ENCODE measurements around the gene SNX32.
"Not testable (repeated sequence)": the region's sequence is repeated elsewhere in the genome, so short reads cannot be mapped to it uniquely, and the experiment has no call there.

The SNX32 gene

DNA sequence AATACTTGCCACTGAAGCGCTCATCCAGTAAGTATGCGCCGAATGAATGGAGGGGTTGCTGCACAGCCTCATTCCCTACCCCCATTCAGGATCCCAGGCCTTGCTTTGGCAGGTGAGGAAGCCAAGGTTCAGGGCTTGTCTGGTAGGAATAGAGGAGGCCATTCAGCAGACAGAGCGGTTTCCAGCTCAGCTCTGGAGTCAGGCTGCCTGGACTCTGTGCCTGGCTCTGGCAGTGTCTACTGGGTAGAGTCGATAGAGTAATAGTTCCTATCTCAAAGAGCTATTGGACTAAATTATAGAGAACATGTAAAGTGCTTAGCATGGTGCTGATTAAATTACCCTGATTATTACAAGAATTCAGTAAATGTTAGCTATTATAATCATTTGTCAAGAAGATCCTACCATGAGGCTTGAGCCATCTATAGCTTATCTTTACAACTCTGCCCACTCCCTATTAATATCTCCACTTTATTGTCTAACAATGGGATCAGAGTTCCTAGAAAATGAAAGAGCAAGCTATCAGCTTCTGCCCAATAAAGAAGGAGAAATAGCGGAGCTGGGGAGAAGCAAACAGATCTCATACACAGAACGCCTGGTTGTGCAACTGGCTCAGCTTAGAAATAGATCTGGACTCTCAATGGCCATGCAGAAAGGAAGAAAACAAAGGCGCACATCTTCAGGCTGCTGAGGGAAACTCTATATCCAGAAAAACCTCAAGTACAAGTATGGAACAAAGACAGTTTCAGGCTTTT is 6.6 kb upstream of the SNX32 start:
- no peak for DNase-seq (ENCODE audit: low spot score)

DNA sequence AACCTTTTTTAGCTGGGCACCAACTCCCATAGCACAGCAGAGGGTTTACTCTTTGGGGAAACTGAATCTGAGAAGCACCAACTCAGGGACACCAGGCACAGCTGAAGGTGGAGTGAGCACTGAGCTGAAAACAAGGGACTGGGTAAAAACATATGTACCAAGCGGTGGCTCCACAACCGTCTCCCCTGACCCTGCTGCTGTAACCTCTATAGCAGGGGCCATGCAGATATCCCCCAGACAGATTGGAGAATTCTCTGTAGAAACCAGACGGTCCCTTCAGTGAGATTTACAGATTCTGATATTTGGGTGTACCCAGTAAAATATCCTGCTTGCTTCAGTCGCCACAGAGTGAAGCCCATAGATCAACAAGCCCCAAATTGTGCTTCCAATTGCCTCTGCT is 4.3 kb upstream of the SNX32 start:
- DNase-seq (ENCODE audit: low spot score) = no peak

DNA sequence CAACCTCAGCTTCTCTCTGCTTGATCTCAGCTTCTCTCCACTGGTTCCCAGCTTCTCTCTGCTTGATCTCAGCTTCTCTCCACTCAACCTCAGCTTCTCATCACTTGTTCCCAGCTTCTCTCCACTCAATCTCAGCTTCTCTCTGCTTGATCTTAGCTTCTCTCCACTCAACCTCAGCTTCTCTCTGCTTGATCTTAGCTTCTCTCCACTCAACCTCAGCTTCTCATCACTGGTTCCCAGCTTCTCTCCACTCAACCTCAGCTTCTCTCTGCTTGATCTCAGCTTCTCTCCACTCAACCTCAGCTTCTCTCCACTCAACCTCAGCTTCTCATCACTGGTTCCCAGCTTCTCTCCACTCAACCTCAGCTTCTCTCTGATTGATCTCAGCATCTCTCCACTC is 1.5 kb upstream of the SNX32 start:
- not testable (repeated sequence) for DNase-seq (ENCODE audit: low spot score)

DNA sequence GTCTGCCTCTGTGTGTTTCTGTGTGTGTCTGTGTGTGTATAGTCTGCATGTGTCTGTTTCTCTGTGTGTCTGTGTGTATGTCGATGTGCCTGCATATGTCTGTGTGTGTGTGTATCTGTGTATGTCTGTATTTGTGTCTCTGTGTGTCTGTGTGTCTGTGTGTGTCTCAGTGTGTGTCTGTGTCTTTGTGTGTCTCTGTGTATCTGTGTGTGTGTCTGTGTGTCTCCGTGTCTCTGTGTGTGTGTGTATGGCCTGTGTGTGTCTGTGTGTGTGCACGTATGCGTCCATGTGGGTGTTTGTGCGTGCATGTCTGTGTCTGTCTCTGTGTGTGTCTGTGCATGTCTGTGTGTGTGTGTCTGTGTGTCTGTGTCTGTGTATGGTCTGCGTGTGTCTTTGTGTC is 439 bp downstream of the SNX32 start:
- no peak for DNase-seq (ENCODE audit: low spot score)

DNA sequence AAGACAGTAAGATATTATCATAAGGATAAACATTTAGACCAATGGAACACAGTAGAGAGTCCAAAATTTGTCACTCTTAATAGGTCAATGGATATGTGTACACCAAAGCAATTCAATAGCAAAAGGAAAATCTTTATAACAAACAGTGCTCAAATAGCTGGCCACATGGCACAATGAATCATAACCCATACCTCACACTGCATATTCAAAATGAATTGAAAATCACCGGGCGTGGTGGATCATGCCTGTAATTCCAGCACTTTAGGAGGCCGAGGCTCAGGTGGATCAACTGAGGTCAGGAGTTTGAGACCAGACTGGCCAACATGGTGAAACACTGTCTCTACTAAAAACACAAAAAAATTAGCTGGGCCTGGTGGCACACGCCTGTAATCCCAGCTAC is 8.4 kb downstream of the SNX32 start:
- no peak for DNase-seq (ENCODE audit: low spot score)

DNA sequence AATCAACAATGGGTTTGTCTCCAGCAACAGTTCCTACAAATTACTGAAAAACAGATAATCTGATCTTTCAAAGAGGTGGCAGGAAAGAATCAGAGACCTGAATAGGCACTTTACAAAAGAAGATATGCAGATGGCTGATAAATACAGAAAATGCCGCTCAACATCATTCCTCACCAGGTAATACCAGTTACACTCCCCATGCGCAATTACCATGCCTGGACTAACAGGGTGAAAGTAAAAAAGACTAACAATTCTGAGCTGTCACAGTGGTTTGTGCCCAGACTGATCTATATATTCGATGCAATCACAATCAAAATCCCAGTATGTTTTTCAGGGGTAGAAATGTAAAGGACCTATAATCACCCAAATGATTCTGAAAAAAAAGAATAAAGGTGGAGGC is 10.0 kb downstream of the SNX32 start:
- no peak for DNase-seq (ENCODE audit: low spot score)

DNA sequence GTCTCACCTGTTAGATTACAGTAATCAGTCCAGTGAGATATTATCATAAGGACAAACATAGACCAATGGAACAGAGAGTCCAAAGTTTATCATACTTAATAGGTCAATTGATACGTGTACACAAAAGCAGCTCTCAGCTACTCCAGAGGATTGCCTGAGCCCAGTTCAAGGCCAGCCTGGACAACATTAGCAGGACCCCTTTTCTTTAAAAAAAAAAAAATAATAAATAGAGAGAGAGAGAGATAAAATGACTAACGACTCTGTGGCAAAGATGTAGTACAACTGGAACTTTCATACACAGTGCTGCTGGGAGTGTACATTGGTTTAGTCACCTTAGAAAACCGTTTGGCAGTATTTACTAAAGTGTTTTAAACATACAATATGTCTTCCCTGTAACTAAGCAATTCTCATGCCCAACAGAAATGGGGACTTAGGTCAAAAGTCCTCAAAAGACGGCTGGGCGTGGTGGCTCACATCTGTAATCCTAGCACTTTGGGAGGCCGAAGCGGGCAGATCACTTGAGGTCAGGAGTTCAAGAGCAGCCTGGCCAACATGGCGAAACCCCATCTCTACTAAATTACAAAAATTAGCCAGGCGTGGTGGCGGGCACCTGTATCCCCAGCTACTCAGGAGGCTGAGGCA is 10.6 kb downstream of the SNX32 start:
- DNase-seq (ENCODE audit: low spot score) = no peak

DNA sequence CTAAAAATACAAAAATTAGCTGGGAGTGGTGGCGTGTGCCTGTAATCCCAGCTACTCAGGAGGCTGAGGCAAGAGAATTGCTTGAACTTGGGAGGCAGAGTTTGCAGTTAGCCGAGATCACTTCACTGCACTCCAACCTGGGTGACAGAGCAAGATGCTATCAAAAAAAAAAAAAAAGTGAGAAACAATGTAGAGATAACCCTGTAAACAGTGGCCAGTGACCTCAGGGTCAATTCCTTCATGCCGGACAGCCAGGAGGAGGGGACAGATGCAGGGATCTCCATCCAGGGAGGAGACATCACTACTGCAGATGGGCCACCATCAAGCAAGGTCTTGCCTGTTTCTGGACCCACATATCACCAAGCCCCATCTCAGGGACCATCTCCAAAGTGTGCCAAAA is 14.0 kb downstream of the SNX32 start:
- DNase-seq (ENCODE audit: low spot score) = no peak

DNA sequence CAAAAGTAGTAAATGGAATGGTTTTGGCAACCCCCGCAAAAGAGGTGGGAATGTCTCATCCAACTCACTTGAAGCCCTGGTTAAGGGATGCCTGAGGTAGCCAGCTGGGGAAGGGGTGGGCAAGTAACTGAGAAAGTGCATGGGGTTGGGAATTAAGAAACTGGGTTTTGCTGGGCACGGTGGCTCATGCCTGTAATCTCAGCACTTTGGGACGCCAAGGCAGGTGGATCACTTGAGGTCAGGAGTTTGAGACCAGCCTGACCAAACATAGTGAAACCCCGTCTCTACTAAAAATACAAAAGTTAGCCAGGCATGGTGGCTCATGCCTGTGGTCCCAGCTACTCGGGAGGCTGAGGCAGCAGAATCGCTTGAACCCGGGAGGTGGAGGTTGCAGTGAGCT is 14.9 kb downstream of the SNX32 start:
- not testable (repeated sequence) for DNase-seq (ENCODE audit: low spot score)

DNA sequence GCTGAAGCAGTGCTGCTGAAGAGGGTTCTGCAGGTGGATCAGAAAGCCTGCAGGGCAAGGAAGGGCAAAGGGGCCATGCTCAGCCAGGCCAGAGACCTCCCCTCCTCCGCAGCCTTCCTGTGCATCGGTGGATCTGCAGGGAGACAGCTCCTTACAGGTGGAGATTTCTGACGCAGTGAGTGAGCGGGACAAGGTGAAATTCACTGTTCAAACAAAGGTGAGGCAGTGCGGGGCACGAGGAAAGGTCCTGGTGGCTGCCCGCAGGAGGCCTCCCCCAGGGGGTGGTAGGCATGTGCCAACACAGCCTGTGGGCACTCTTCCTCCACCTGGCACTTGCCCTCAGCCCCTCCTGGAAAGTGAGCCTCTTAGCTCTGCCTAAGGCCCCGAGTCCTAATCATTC is 15.6 kb downstream of the SNX32 start:
- DNase-seq (ENCODE audit: low spot score) = no peak

DNA sequence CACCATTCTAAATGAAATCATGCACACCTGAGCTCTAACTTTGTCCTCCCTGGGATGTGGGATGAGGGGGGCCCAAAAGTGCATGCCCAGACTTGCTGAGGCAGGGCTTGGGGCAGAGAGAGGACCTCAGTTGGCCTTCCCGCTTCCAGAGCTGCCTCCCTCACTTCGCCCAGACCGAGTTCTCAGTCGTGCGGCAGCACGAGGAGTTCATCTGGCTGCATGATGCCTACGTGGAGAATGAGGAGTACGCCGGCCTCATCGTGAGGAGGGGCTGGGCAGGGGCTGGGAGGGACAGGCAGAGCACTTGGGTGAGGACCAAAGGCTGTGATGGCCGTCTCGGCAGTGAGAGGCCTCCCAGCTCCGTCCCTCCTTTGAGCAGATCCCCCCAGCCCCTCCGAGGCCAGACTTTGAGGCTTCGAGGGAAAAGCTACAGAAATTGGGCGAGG is 16.0 kb downstream of the SNX32 start:
- DNase-seq (ENCODE audit: low spot score) = no peak

DNA sequence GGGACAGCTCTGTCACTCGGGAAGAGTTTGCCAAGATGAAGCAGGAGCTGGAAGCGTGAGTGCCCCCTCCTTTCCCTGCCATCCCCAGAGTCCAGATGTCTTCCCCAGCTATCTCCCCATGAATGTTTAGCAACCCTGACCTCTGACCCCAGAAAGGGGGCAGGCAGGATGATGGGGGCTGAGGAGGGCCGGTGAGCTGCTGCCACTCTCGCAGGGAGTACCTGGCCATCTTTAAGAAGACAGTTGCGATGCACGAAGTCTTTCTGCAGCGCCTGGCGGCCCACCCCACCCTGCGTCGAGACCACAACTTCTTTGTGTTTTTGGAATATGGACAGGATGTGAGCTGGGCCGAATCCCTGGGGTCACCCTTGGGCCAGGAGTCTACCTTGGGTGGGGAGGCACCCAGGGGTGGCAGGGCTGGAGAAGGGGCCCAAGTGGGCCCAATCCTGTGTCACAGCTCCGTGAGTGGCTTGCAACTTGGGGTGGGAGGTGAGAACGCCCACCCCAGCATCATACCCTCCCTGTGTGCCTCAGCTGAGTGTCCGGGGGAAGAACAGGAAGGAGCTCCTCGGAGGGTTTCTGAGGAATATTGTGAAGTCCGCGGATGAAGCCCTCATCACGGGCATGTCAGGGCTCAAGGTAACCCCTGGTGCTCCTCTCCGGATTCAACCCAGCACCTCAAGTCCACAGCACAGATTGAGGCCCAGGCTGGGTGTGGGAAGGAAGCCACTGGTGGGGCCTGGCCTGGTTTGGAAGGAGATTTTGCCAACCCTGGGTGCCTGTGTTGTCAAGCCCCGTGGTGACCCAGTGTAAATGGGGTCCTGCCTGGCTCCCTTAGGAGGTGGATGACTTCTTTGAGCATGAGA is 16.7 kb downstream of the SNX32 start:
- no peak for DNase-seq (ENCODE audit: low spot score)

DNA sequence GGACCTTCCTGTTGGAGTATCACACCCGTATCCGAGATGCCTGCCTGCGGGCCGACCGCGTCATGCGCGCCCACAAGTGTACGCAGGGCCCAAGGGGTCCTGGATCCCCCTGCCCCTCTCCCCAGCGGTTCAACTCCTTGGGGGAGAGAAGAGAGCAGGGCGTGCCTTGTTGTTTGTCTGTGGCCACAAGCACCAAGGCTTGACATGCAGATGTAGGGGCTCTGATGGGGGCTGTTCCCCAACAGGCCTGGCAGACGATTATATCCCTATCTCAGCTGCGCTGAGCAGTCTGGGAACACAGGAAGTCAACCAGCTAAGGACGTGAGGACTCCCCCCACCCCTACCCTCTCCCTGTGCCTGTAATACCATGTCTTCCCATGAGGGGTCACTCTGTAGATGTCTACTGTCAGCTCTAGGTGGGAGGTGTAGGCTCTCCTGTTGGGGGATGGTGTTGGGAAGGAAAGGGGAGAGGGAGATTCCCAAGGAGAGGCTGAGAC is 17.4 kb downstream of the SNX32 start:
- DNase-seq (ENCODE audit: low spot score) = no peak

DNA sequence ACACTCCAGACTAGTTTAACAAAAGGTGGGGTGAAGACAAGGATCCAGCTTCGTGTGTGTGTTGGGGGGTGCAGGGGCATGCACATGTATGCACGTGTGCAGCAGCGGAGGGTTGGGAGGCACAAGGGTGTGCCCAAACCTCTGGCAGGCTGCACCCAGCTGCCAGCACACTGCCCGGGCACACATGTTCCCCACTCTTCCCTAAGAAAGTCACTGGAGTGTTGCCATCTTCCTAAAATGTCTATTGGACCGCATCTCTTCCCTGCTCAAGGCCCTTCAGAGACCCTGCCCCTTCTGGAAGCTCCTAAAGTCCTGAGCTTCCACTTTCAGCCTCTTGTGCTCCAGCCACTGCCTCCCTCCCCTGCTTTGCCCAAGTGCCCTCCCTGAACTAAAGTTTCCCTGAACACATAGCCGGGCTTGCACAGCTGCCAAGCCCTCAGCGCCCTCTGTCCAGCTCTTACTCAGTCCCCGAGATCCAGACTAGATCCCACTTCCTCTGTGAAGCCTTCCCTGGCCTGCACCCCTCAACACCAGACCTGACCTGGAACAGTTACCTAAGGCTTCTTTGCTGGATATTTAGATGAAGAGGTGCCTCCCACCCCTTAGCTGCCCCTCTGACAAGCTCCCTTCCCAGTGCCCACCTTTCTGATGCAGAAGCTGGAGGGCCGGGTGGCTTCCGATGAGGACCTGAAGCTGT is 18.2 kb downstream of the SNX32 start:
- no peak for DNase-seq (ENCODE audit: low spot score)

DNA sequence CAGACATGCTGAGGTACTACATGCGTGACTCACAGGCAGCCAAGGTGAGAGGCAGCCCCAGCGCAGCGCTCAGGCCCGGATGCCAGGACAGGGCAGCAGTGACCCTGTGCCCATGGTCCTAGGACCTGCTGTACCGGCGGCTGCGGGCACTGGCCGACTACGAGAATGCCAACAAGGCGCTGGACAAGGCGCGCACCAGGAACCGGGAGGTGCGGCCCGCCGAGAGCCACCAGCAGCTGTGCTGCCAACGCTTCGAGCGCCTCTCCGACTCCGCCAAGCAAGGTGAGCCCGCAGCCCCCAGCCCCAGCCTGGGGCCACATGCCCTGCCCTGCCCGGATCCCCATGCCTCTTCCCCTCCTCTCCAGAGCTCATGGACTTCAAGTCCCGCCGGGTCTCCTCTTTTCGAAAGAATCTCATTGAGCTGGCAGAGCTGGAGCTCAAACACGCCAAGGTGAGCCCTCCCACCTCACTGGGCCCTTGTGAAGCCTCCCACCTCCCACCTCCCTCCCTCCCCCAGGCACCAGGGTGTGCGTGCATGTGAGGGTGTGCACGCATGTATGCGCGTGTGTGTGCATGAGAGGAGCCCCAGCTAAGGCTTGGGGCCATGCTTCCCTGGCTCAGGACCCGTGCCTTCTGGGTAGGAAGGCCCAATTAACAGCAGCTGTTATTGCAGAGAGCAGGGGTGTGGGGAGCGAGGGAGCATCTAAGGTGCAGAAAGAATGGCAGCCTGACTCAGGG is 18.9 kb downstream of the SNX32 start:
- DNase-seq (ENCODE audit: low spot score) = no peak

DNA sequence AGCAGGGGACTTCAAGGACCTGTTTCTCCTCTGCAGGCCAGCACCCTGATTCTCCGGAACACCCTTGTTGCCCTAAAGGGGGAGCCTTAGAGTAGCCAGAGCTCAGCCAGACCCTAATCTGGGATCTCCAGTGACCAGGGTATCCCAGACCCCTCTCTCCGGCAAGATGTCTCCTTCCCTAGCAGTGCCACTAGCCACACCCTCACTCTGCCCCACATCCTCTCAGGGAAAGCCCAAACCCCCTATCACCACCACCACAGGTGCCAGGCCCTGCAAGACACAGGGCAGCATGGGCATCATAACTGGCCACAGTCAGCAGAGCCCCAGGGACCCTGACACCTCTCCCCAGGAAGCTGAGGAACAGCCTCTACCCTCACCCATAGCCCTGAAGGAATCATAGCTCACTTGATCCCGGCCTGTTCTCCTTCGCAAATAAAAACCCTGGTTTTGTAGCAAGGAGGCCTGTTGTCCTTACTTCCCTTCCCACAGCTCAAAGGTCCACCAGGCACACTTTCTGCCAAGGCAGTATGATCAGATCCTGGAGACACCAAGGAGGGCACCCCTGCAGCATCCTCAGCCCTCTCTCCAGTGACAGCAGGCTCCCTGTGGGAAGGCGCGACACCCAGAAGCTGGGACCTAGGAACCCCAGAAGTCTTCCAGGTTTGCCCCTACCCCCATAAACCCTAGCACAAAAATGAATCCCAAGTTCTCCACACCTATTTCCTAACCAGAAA is 19.6 kb downstream of the SNX32 start:
- DNase-seq (ENCODE audit: low spot score) = no peak

DNA sequence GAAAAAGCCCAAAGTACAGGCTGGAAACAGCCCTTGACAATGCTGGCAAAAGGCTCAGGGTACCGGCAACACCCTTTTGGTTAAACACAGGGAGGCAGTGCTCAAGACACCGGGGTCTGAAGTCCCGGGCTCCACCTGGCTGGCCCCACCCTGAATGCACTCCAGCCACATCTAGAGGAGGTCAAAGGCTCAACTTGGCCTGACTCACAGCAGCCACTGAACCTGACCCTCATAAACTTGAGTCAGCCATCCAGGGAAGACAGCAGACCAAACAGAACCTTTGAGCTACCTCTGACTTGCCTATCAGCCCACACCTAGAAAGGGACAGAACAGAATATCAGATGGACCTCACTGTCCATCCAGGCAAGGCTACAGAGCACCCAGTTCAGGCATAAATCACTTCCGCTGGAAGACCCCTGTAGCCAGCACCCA is 20.4 kb downstream of the SNX32 start:
- DNase-seq (ENCODE audit: low spot score) = peak; percentile 62

DNA sequence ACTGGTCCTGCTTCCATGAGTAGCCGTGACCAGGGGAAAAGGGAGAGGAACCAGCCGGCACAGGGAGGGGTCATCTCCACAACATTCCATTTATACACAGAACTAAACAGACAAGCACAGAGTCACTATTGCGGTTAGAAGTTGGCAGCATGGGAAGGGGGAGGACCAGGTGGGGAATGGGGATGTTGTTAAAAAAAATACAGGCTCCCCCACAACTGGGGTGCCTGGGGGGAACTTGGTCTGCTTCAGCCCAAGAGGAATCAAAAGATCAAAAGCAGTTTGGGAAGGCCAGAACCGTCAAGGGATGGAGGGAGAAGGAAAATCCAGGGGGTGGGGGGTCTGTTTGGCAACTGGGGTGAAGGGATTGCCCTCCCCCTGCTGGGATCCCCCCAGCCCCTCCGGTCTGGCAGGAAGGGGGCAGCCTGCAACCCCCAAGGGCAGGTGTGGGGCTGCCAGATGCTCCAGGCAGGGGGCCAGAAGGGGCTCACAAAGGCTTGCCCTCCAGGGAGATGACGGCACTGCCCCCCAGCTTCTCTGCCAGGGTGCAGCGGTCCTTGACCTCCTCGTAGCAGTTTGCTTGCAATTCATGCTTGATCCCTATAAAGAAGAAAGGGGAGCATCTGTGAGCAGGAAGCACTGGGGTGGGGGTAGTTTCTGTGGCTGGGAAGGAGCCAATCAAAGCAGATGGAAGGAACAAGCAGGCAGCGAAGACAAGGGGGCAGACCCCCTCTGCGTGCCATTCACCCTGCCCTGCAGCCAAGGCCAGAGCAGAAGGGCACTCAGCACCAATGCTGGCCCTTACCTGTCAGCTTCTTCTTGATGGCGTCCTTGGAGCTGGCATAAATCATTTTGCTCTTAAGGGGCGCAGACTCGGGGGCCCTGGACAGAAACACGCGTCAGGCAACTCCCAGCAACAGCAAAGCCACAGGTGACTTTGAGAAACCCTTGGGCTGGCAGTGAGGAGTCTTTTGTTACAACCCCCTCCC is 21.4 kb downstream of the SNX32 start:
- no peak for DNase-seq (ENCODE audit: low spot score)

DNA sequence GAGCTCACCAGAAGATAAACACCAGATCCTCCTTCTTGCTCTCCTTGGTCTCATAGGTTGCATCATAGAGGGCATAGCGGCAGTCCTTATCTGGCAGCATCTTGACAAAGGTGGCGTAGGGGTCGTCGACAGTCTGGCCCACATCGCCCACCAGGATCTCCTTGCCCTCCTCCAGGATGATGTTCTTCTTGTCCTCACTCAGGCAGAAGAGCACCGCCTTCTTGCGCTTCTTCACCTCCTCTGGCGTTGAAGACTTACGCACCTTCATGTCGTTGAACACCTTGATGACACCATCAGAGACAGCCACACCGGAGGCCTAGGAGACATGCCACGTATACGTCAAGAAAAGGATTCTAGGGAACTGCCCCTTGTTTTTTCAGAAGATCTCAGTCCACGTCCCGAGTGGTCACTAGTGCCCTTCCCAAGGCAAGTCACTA is 22.2 kb downstream of the SNX32 start:
- DNase-seq (ENCODE audit: low spot score) = no peak
